ENCODE data around the gene FGD2. TPM values are rescaled to one million over a fixed set of nuclear protein-coding genes. Genes with fewer than 3 reads are reported as not detected.
A peak's percentile ranks its signal among the peaks of the same experiment; 100 is the strongest.

The FGD2 gene
- total and polyA plus RNA-seq, 7 donors: 3.7 to 40.8 (median 20.1) TPM

- Histone ChIP-seq H3K9me3 (no peaks in the 10 kb centered on the region), H3K27ac (no peak overlapping the region), H3K27me3 (no peaks in the 10 kb centered on the region), H3K36me3 (no peaks in the 10 kb centered on the region), H3K4me3 (no peak overlapping the region), H3K4me1 (peaks cover 0 to 23% (median 9%) of the 10 kb centered on the region in 4 donors)
- WGBS, 2 donors: 77 to 89% methylated on average over 7 of the region's 7 CpGs
- TF ChIP-seq POLR2AphosphoS5 (IDR thresholded peaks at IDR 0.05): no peak
- intact Hi-C loops (cut with DNase I): no loop called here
- peak; percentile 50 for DNase-seq
Measured at GRCh38 chr6:37053683-37054082, 48.2 kb downstream of the FGD2 start.

- 85 to 88% methylated on average over 11 of the region's 11 CpGs for WGBS, 2 donors
- no peak for DNase-seq
Measured at GRCh38 chr6:37054171-37054570, 48.7 kb downstream of the FGD2 start.

GRCh38 chr6:37054580-37054979 is 49.1 kb downstream of the FGD2 start:
- H3K27me3 ChIP-seq: no peaks in the 10 kb centered on the region
- H3K4me3 ChIP-seq: no peak overlapping the region
- no peaks in the 10 kb centered on the region for H3K9me3 ChIP-seq
- no peak for DNase-seq
- no peak overlapping the region for H3K27ac ChIP-seq
- intact Hi-C loops (cut with DNase I): no loop called here
- peaks cover 0 to 24% (median 15%) of the 10 kb centered on the region in 4 donors for H3K4me1 ChIP-seq
- 90% methylated on average over 9 of the region's 9 CpGs for WGBS, 2 donors
- H3K36me3 ChIP-seq: no peaks in the 10 kb centered on the region
- TF ChIP-seq CTCF (IDR thresholded peaks at IDR 0.05): no peak
- no peak for TF ChIP-seq EP300 (IDR thresholded peaks at IDR 0.05)
- TF ChIP-seq POLR2AphosphoS5 (IDR thresholded peaks at IDR 0.05): no peak
- TF ChIP-seq POLR2A (IDR thresholded peaks at IDR 0.05): no peak

More at GRCh38 chr6:37054171-37054570, 48.7 kb downstream of the FGD2 start:
- TF ChIP-seq POLR2AphosphoS5 (IDR thresholded peaks at IDR 0.05) (no peak), CTCF (IDR thresholded peaks at IDR 0.05) (no peak), POLR2A (IDR thresholded peaks at IDR 0.05) (no peak), EP300 (IDR thresholded peaks at IDR 0.05) (no peak)
- no peak overlapping the region for H3K4me3 ChIP-seq
- intact Hi-C loops (cut with DNase I): no loop called here
- no peaks in the 10 kb centered on the region for H3K9me3 ChIP-seq
- H3K4me1 ChIP-seq: peaks cover 0 to 24% (median 11%) of the 10 kb centered on the region in 4 donors
- H3K27ac ChIP-seq: no peak overlapping the region
- no peaks in the 10 kb centered on the region for H3K27me3 ChIP-seq
- no peaks in the 10 kb centered on the region for H3K36me3 ChIP-seq

GRCh38 chr6:37056112-37056403 is 50.6 kb downstream of the FGD2 start:
- Histone ChIP-seq H3K27me3 (no peaks in the 10 kb centered on the region), H3K36me3 (no peaks in the 10 kb centered on the region), H3K4me3 (no peak overlapping the region), H3K4me1 (peaks cover 0 to 27% (median 22%) of the 10 kb centered on the region in 4 donors), H3K27ac (no peak overlapping the region), H3K9me3 (no peaks in the 10 kb centered on the region)
- no peak for DNase-seq
- intact Hi-C loops (cut with DNase I): no loop called here
- TF ChIP-seq CTCF (IDR thresholded peaks at IDR 0.05) (no peak), POLR2AphosphoS5 (IDR thresholded peaks at IDR 0.05) (no peak), EP300 (IDR thresholded peaks at IDR 0.05) (no peak), POLR2A (IDR thresholded peaks at IDR 0.05) (no peak)
- 94% methylated on average over 8 of the region's 8 CpGs for WGBS, 2 donors

- Histone ChIP-seq H3K27ac (no peak overlapping the region), H3K36me3 (no peaks in the 10 kb centered on the region), H3K4me3 (no peak overlapping the region), H3K4me1 (peaks cover 0 to 22% (median 16%) of the 10 kb centered on the region in 4 donors), H3K9me3 (no peaks in the 10 kb centered on the region), H3K27me3 (no peaks in the 10 kb centered on the region)
- WGBS, 2 donors: 83 to 87% methylated on average over 16 of the region's 16 CpGs
- DNase-seq: no peak
- TF ChIP-seq POLR2AphosphoS5 (IDR thresholded peaks at IDR 0.05) (no peak), CTCF (IDR thresholded peaks at IDR 0.05) (no peak), EP300 (IDR thresholded peaks at IDR 0.05) (no peak), POLR2A (IDR thresholded peaks at IDR 0.05) (no peak)
- intact Hi-C loops (cut with DNase I): no loop called here
Measured at GRCh38 chr6:37056439-37057127, 51.1 kb downstream of the FGD2 start.
